GM18508 (cell line): ENCODE results near the gene SAV1.

ENCODE experiments used
- ATAC-seq: cut with Tn5 transposase; IDR thresholded peaks from one replicate; pipeline ENCODE4 v1.9.1; 2021; ENCODE audit warnings: moderate number of reproducible peaks; ENCODE audit not compliant: insufficient read depth, unreplicated experiment

SAV1 gene

DNA sequence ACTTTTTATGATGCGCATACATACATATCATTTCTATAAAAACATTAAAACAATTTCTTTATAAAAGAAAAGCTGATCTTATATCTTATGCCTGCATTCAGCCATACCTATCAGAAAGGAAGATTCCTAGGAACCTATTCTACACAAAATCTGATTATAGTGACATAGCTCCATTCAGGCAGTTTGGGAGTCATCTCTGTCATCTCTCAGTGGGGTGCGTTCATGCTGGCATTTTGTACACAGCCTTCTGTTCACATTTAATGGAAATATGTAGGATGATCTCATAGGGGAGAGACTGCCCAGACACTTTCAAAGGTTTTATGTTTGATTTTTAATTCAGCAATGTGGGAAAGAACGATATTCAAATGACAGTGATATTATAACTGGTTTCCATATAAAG lies 55.3 kb downstream of the SAV1 start:
- no peak for ATAC-seq

DNA sequence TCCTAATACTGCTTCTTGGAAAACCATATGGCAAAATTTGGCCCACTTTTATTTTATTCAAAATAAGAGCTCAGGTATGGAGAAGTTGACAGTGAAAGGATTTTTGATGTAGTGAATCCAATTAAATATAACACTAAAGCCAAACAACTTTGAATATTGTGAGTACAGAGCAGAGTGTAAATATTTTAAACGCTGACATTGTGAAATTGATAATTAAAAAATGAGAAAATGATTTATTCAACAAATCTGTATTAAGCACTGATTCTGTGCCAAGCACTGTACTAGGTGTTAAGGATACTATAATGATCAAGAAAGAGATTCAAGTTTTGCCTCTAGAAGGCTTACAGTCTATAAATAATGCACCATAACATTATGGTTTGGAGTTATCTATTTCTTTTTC lies 57.6 kb downstream of the SAV1 start:
- ATAC-seq: no peak

DNA sequence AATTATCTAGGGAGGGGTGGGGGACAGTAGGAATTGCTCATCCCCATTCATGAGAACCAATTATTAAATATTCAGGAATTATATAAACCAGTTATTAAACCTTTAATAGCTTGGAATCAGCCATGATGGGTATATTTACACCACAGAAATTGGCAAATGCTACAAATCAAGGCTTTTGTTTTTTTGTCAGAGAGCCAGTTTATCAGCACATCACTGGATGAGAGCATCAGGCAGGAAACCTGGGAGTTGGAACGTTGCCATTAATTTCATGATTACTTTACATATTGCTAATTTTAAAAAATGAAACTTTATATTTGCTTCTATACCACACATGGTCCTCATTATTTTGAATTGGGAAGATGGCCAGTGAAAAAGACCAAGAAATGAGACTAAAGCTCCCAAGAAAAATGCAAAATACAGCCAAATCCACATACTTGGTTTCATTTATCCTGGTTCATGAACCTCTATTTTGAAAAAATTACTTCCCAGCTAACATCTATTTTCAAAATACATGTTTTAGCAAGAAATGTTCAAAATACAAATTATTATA lies 59.7 kb downstream of the SAV1 start:
- ATAC-seq: no peak

DNA sequence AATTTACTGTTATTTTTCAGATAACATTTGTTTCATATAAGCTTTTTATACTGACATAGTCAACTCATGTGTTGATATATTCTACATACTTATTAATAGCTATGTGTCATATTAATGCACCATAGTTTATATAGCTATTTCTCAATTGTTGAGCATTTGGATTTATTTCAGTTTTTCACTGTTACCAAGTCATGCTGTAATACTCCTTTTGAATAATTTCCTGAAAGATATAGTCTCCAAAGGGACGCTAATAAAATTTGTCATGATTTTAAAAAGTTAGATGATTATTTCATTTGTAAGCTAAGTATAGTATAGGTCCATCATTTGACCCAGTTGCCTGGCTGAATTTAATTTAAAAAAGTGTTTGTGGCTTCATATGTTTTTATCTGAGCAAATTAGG lies 60.3 kb downstream of the SAV1 start:
- ATAC-seq: no peak

DNA sequence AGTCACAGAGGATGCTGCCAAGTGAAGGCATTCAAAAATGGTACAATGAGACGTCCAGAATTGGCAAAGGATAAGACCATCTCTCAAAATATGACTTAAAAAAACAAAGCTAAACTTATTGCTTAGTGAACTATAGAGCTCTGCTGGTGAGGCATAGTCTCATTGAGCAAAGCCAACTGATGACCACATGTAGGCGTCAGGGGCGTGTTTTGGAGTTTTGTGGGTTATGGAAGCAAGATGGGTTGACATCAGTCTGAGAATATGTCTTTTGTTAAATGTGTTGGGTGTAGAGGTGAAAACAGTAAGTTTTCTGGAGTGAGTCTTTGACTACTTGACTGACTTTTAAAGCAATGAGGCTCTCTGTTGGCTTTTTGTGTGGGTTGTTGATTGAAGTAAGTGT lies 60.9 kb downstream of the SAV1 start:
- ATAC-seq: no peak

DNA sequence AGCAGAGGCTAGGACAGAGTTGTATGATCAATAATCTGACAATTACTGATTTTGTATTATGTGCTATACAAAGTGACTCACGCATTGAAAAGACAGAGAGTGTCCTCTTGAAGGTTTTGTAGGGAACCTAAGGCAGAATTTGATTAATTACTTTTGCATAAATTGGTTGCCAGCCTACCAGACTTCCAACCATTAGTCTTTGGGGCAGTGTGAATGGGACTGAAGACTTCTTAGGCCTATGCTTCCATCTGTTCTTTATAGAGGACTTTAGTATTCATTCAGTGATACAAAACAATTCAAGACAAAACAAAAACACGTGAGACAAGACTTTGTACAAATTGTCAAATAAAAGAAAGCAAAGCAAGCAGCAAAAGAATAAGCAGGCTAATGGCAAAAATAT lies 61.6 kb downstream of the SAV1 start:
- ATAC-seq: no peak

DNA sequence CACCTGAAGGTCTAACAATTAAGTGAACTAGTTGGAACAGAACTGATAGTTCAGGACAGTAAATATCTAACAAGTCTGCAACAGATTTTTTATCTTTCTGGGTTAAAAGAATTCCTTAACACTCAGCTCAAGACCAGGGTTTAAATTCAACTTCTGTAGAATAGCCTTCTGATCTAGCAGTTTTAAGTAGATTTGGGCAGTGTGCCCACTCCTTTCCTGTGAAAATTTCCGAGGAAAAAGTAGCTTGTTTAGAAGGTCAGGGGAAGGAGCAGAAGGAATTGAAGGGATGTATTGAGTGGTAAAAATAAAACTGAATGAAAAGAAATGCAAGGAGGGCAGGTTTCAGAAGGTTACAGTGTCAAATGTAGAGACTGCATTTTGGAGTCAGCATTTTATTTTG lies 62.3 kb downstream of the SAV1 start:
- no peak for ATAC-seq

DNA sequence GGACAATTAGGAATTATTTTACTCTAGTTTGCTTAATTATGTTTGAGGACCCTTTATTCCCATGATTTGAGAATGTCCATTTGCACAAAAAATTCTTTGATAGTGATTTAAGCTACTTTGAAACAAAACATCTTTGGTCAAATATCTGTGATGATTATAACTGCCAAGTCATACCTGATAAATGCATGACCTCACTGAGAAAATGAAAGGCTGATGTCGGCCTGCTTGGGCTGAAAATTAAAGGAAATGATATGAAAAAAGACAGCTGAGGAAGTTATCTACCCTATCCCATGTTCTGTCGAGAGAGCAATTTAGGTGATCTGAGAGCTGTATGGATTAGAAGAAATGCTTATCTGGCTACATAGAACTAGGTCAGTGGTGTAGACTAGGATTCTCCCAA lies 64.5 kb downstream of the SAV1 start:
- ATAC-seq: no peak

DNA sequence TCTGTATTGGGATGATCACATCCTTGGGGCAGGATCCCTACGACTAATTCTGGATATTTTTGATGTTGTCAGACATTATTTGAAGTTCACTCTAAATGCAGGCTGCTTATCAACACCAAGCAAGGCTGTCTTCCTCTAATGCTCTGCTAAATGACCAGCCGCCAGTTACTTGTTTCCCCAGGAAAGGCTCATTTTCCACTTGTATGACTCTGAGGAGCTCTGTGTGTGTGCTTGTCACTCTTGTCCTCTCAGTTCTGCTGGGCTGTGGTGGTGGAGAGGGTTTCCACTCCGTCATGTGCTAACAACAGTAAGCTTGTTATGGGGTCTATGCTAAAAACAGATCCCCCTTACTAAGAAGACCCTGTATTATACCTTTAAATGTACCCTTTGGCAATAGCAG lies 66.1 kb downstream of the SAV1 start:
- ATAC-seq: no peak

DNA sequence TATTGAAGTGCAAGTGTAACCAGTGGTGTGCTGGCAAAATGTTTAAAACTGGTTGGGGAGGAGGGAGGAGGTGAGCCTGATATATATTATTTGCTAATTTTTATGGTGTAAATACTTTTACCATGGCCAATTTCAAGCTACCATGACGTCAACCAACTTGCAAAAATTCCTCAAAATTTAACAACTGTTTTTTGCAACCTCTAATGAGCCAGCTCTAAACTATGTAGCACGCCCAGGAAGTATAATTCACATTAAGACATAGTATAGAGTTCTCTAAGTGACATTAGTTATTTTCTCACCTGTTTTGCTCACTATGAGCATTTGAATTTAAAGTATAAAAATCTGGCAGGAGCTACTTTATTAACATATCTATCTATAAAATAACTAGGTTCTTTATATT lies 66.7 kb downstream of the SAV1 start:
- no peak for ATAC-seq

DNA sequence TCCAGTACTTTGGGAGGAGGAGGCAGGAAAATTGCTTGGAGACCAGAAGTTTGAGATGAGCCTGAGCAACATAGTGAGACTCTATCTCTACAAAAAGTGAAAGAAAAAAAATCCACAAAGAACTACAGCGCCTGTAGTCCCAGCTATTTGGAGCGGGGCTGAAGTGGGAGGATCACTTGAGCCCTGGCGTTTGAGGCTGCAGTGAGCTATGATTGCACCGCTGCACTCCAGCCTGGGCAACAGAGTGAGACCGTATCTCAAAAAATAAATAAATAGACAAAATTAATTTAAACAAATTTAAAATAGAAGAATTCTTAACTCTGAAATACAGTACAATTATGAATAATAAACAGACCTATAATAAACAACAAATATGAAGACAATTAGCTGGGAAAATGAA lies 67.3 kb downstream of the SAV1 start:
- ATAC-seq: no peak

DNA sequence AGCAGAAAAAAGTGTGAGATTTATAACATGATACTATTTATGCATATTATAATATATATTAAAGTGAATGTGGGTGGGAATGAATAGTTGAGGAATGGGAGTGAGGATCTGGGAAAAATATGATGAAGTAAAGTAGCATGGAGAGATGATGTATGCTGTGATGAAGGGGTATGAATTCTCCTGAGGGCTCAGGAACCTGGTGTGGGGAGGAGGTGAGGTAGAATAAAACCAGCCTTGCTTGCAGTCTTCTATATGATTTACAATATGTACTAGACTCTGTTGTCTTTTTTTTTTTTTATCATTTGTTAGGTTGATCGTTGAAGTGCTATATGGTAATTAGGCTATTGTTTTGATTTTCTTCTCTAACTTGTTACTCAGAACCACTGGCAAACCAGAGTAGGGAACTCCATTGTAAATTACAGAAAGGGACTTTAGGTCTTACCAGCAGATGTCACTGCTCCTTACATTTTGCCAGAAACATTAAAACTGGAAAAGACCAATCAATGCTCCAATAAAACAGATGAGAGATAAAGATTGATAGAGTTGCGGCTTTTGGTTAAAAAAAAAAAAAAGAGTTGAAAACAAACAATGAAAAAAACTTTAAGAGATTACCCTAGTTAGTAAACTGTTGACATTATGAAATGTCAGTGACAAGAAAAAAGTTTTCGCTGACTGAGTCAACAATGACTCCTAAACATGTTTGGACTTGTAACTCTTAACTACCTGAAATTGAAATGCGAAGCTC lies 68.2 kb downstream of the SAV1 start:
- ATAC-seq: no peak

DNA sequence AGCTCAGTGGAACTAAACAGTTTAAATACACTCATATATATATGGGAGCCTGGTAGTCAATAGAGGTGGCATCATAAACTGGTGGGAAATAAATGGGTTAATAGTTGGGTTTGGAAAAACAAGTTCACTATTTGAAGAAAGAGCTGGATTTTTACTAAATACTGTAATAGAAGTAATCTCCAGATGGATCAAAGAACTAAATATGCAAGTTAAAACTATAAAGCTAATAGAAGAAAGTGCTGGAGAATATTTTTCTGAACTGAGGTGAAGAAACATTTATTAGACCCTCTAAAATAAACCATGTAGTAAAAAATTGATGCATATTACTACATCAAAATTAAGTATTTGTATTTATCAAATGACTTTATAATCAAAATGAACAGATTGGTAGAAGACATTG lies 69.3 kb downstream of the SAV1 start:
- ATAC-seq: no peak

DNA sequence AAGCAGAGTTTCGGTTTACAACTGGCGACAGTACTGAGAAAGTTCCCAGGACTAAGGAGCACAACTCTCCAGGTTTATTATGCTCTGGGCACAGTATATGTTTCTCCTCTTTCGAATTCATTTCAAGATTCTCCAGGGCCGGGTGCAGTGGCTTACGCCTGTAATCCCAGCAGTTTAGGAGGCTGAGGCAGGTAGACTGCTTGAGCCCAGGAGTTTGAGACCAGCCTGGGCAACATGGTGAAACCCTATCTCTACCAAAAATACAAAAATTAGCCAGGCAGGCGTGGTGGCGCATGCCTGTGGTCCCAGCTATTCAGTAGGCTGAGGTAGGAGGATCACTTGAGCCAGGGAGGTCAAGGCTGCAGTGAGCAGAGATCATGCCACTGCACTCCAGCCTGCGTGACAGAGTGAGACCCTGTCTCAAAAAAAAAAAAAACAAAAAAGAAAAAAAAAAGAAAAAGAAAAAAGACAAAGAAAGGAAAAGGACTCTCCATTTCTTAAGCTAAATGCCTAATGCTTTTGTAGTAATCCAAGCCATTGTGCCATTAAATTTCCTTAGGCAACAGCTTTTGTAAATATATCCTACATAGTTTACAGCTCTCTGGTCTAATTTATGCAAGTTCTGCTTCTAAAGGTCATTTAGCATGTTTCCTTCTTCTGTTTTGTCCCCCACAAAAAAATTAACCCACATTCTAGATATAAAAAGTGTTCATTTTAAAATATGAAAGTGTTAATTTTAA lies 73.4 kb downstream of the SAV1 start:
- ATAC-seq: no peak

DNA sequence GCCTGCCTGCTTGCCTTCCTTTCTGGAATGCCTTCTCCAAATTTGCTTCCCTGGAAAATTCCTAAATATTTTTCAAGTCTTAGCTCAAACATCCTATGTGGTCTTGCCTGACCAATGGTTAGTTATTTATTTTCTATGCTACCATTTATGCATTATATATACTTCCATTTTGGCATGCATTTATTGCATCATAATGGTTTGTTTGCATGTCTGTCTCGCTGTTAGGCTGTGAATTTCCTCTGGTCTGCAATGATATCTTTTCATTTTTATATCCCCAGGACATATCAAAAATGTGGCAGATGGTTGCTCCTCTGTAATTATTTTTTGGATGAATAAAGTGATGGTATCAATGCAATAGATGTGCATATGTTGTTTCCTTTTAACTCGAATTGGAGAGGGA lies 77.6 kb downstream of the SAV1 start:
- no peak for ATAC-seq
